HG03571 (cell line): ENCODE measurements around the gene LENG1.

ENCODE experiments used
- ATAC-seq: cut with Tn5 transposase; IDR thresholded peaks from one replicate; pipeline ENCODE4 v1.9.1; 2021; ENCODE audit not compliant: unreplicated experiment

LENG1 gene

GRCh38 chr19:54165222-54165621 is 5.7 kb upstream of the LENG1 start:
- no peak for ATAC-seq

DNA sequence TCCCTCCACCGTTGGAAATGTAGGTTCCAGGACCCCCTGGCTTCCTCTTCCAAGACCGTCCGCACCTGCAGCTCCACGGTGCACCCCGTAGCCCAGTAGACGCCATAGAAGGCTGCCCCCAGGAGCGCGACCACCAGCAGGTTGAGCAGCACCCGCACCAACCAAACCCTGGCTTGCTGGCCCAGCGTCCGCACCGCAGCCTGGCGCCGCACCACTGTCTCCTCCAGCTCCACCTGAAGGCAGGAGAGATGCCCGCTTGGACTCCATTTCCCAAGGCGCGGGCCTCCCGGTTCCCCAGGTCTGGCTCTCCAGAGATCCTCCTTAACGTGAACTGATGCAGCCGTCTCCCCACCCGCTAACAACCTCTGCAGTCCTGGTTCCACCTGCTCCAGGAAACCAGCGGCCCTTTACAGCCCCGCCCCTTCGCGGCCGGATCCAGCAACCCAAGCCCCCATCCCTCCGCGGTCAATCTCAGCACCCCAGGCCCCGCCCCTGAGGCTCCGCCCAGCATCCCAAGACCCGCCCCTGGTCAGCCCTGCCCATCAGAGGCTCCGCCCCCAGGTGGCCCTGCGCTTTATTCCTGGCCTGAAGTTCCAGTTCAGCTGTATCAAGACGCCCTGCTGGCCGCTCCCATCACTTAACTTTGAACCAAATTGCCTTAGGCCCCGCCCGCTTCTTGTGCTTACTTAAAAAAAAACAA is 5.0 kb upstream of the LENG1 start:
- ATAC-seq, result no peak

DNA sequence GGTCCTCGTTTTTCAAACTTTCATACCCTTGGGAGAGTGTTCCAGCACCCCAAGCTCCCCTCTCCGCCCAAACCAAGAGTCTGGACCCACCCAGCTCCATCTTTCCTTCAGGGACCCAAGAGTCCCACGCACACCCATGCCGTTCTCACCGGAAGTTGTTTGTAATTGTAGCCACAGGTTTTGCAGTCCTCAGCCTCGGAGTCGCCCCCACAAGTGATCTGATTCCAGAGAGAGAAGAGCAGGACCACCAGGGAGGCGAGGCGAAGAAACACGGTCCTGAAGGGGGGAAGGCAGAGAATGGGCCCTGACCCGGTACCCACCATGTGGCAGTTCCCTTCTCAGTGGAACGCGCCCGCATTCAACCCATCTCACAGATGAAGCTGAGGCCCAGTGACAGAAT is 3.4 kb upstream of the LENG1 start:
- ATAC-seq, result no peak

- no peak for ATAC-seq
Observed at GRCh38 chr19:54162241-54162805, 2.8 kb upstream of the LENG1 start.

DNA sequence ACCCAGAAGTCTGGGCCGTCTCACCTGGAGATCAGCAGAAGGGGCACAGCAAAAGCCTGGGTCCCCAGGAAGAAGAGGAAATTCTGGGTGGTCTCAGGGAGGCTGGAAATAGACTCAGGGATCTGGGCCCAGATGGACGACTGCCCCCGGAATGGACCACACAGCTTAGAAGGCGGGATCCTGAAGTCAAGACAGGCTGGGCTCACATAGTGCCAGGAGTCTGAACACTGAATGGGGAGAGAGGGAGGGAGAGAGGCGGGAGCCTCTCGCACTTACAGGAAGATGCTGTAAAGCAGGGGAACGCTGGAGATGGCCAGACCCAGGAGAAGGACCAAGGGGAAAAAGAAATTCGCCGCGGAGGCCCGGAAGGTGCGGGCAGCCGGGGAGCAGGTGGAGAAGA is 1.3 kb upstream of the LENG1 start:
- no peak for ATAC-seq

GRCh38 chr19:54160182-54160811 is 776 bp upstream of the LENG1 start:
- no peak for ATAC-seq

GRCh38 chr19:54158812-54159351 is 639 bp downstream of the LENG1 start:
- no peak for ATAC-seq

DNA sequence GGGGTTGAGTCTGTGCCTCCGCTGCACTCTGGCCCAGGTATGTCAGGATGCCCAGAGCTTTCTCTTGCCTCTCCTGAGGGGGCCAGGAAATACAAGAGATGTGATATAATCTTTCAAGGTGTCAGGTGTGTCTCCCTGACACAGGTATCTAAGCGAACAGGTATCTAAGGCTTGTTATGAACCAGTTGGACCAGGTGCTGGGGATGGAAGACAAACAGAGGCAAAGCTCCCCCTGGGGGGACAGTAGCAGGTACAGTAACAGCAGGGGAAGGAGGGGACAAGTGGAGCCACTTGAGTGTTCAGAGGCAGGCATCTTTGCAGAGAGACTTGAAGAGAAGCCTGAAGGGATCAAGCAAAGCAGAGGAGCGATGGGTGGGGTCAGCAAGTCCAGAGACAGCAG is 2.6 kb downstream of the LENG1 start:
- ATAC-seq, result no peak

GRCh38 chr19:54156490-54156889 is 3.0 kb downstream of the LENG1 start:
- ATAC-seq, result no peak

DNA sequence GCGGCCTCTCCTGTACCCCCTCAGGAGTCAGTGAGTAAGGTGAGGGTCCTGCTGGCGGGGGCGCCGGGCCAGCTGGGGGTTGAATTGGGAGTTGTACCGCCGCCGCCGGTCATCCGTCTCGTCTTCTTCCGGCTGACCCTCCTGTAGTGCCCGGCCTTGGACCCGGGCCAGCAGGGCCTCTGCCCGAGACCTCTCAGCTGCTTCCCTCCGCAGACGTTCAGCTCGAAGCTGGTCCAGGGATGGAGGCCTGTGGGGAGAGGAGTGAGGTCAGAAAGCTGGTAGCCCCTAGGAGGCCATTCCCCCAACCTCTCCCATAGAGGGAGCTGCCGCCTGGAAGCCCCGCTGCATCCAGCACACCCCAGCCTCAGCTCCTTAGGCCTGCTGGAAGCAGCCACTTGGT is 3.8 kb downstream of the LENG1 start:
- ATAC-seq, result no peak

DNA sequence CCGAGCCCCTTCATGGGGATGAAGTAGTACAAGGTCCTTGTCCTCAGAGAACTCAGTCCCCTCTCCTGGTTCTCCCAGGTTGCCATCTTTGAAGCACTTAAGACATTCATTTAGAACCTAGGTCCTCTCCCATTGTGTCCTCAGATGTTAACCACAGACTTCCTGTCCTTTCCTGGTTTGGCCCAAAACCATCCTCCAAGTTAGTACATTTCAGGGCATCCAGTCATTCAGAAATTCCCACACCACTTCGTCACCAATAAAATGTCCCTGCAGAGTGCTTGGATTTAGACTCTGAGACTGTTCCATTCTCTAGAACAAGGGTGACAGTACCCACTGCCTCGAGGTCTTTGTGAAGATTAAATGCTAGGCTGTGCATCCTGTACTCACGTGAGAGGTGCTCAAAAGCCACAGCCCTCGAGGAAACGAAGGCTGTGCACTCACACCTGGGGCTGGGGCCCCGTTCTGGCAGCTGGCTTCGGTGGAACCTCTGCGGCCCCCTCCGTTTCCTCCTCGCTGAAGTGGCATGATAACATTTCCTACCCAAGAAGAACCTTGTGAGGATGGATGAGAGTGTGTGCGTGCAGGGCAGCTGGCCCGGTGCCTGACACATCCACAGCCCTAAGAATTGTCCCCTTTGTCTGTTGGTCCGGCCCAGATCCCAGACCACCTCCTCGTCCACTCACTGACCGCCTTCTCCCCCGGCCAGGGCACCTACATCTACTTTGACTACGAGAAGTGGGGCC is 4.7 kb downstream of the LENG1 start:
- ATAC-seq, result no peak

DNA sequence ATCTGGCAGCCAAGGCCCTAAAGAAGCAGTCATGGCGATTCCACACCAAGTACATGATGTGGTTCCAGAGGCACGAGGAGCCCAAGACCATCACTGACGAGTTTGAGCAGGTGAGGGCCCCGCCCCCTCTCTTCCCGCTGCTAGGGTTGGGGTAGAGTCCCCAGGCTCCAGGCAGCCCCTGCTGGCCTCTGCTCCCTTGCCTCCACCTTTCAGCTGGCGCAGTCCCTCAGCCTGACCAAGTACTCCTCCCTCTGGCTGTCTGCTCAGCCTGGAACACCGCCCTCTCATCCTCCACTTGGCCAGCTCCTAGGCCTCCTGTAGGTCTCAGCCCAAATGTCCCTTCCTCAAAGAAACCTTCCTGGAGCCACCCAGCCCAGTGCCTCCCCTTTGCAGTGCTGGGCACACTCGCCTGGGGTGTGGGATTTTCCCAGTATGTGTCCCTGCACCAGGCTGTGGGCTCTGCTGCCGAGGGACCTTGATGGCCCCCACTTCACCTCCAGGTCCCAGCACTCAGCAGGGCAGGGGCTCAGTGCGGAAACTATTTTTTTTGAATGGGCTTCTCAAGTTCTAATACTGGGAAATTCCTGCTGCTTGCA is 5.7 kb downstream of the LENG1 start:
- no peak for ATAC-seq

- no peak for ATAC-seq
Observed at GRCh38 chr19:54152878-54153524, 6.5 kb downstream of the LENG1 start.

- no peak for ATAC-seq
Observed at GRCh38 chr19:54152267-54152666, 7.3 kb downstream of the LENG1 start.

DNA sequence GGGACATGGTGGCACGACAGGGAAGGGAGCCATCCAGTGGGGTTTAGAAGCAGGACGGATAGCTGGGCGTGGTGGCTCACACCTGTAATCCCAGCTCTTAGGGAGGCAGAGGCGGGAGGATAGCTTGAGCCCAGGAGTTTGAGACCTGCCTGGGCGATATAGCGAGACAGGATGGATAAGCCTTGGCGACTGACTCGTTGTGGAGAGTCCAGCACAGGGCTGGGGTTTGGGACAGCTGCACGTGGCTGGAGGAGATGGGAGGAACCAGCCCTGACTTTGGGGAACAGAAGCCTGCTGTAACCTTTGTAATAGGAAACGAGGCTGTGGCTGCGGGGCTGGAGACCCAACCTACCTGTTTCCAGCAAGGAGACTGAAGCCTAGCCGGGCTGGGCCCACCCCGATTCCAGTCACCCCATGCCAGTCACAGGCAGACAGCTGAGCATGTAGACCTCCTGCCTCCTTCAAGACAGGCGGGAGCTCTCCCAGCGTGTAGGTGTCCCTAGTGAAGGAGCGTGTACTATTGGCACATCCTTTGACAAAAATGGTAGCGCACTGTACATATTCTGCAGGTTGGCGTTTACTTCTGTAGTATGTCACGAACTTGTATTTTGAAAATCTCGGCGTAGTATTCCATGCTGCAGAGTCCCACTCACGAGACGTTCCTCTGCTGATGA is 8.0 kb downstream of the LENG1 start:
- no peak for ATAC-seq

- no peak for ATAC-seq
Observed at GRCh38 chr19:54149021-54149812, 10.3 kb downstream of the LENG1 start.

DNA sequence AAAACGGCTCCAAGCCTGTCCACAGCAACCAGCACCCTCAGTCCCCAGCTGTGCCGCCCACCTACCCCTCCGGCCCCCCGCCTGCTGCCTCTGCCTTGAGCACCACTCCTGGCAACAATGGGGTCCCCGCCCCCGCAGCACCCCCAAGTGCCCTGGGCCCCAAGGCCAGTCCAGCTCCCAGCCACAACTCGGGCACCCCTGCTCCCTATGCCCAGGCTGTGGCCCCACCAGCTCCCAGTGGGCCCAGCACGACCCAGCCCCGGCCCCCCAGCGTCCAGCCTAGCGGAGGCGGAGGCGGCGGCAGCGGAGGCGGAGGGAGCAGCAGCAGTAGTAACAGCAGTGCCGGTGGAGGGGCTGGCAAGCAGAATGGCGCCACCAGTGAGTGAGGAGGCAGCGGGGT is 11.4 kb downstream of the LENG1 start:
- no peak for ATAC-seq

- ATAC-seq, result no peak
Observed at GRCh38 chr19:54147676-54148075, 11.8 kb downstream of the LENG1 start.

GRCh38 chr19:54145541-54146158 is 13.9 kb downstream of the LENG1 start:
- ATAC-seq, result no peak
